ENCODE results near the gene ZNF729. TPM values are rescaled to one million over a fixed set of nuclear protein-coding genes. Genes with fewer than 3 reads are reported as not detected.

Gene ZNF729
- total RNA-seq: not detected in 2 replicates

DNA sequence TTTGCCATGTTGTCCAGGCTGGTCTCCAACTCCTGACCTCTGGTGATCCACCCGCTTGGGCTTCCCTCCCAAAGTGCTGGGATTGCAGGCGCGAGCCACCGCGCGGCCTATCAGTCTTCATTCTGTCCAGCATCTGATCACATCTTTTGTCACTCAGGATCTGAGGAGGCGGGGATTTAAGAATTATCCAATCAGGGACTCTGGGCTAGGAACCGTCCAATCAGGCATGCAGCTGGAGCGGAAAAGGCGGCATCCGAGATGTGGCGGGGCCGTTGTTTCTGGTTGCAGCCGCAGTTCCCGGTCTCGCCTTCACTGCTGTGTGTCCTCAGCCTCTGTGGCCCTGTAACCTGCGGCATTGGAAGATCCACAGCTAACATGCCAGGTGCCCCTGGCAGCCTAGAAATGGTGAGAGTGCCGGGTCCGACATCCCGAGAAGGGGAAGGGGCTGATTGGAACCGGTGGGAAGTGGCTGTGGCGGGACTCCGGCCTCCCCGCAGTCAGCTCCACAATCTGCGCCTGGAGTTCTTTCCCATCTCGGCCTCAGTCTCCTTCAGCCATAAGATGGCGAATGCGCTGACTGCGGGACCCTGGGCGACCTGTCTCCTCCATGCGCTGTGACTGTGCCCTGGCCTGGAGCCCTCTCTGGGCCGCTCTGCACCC lies at the start of gene ZNF729:
TSS of gene ZNF729 (plus strand) at position 291 of the 660 bp plus-strand sequence. CDS start at position 376, 85 bp downstream.
- H3K36me3 ChIP-seq (ENCODE audit: control insufficient read depth, insufficient read depth, low read length): no peaks in the 10 kb centered on the region
- FAIRE-seq (no peak), DNase-seq (ENCODE audit: low read depth) (no peak)
- no peak within 1 kb of the TSS for H3K4me3 ChIP-seq (ENCODE audit: low read depth, low read length)
- no peak for TF ChIP-seq CTCF (IDR thresholded peaks at IDR 0.05; ENCODE audit: insufficient read depth, low read length, severe bottlenecking)
- no peaks in the 10 kb centered on the region for H3K27me3 ChIP-seq (ENCODE audit: control insufficient read depth, insufficient read depth, low read length)

DNA sequence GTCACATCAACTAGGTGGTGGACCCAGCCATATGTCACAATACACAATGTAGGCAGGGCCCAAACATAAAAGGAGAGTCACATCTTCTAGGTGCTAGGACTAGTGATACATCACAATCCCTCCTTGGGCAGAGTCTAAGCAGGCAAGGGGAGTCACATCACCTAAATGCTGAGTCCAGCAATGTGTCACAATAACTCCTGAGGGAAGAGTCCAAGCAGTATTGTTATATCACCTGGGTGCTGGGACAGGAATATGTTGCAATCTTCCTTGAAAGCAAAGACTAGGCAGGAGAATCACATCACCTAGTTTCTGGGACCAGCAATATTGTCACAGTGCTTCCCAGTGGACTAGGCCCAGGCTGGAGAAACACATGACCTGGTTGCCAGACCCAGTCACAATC lies 29.4 kb upstream of the ZNF729 start:
- no peak for TF ChIP-seq CTCF (IDR thresholded peaks at IDR 0.05; ENCODE audit: insufficient read depth, low read length, severe bottlenecking)
- DNase-seq (ENCODE audit: low read depth) (no peak), FAIRE-seq (no peak)
- H3K27me3 ChIP-seq (ENCODE audit: control insufficient read depth, insufficient read depth, low read length): no peaks in the 10 kb centered on the region
- H3K4me3 ChIP-seq (ENCODE audit: low read depth, low read length): no peak overlapping the region
- no peaks in the 10 kb centered on the region for H3K36me3 ChIP-seq (ENCODE audit: control insufficient read depth, insufficient read depth, low read length)

DNA sequence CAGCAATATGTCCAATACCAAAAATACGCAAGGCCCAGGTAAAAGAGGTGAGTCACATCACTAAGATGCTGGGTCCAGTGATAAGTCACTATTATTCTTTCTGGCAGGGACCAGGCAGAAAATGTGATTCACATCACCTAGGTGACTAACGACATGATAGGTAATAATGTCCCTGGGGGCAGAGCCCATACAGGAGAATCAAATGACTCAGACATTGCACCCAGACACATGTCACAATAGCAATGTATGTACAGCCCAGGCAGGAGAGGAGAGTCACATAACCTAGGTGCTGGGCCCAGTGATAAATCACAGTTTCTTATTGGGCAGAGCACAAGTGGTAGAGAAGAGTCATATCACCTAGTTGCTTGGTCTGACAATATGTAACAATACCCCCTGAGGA lies 28.9 kb upstream of the ZNF729 start:
- FAIRE-seq: no peak
- no peaks in the 10 kb centered on the region for H3K36me3 ChIP-seq (ENCODE audit: control insufficient read depth, insufficient read depth, low read length)

GRCh38 chr19:22257916-22258315 lies 28.3 kb upstream of the ZNF729 start:
- DNase-seq (ENCODE audit: low read depth) (no peak), FAIRE-seq (no peak)

More for the DNA sequence above, 28.9 kb upstream of the ZNF729 start:
- no peak for TF ChIP-seq CTCF (IDR thresholded peaks at IDR 0.05; ENCODE audit: insufficient read depth, low read length, severe bottlenecking)
- DNase-seq (ENCODE audit: low read depth): peak; percentile 6
- no peaks in the 10 kb centered on the region for H3K27me3 ChIP-seq (ENCODE audit: control insufficient read depth, insufficient read depth, low read length)
- no peak overlapping the region for H3K4me3 ChIP-seq (ENCODE audit: low read depth, low read length)

GRCh38 chr19:22260499-22260898 lies 25.7 kb upstream of the ZNF729 start:
- Histone ChIP-seq H3K36me3 (ENCODE audit: control insufficient read depth, insufficient read depth, low read length) (no peaks in the 10 kb centered on the region), H3K27me3 (ENCODE audit: control insufficient read depth, insufficient read depth, low read length) (no peaks in the 10 kb centered on the region), H3K4me3 (ENCODE audit: low read depth, low read length) (no peak overlapping the region)
- FAIRE-seq (no peak), DNase-seq (ENCODE audit: low read depth) (no peak)
- TF ChIP-seq CTCF (IDR thresholded peaks at IDR 0.05; ENCODE audit: insufficient read depth, low read length, severe bottlenecking): no peak

More at GRCh38 chr19:22257916-22258315, 28.3 kb upstream of the ZNF729 start:
- no peak for TF ChIP-seq CTCF (IDR thresholded peaks at IDR 0.05; ENCODE audit: insufficient read depth, low read length, severe bottlenecking)
- Histone ChIP-seq H3K36me3 (ENCODE audit: control insufficient read depth, insufficient read depth, low read length) (no peaks in the 10 kb centered on the region), H3K27me3 (ENCODE audit: control insufficient read depth, insufficient read depth, low read length) (no peaks in the 10 kb centered on the region), H3K4me3 (ENCODE audit: low read depth, low read length) (no peak overlapping the region)

DNA sequence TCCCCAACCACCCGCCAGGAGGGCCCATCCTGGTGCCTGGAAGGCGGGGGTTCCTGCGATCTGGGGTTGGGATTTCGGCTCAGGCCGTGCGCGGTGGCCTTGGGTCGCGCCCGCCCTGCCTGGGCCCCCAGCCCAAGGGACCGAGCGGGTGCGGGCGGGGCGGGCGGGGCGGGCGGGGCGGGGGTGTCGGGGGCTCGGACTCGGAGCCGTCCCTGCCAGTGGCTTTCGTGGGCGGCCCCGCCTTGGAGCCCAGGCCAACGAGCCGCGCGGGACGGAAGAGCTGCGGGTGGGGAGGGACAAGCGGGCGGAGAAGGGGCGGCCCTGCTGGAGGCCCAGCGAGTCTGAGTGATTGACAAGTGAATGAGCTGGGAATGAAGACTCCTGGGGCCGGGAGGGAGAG lies 24.6 kb upstream of the ZNF729 start:
- H3K36me3 ChIP-seq (ENCODE audit: control insufficient read depth, insufficient read depth, low read length): no peaks in the 10 kb centered on the region
- DNase-seq (ENCODE audit: low read depth) (no peak), FAIRE-seq (no peak)
- H3K4me3 ChIP-seq (ENCODE audit: low read depth, low read length): no peak overlapping the region
- no peak for TF ChIP-seq CTCF (IDR thresholded peaks at IDR 0.05; ENCODE audit: insufficient read depth, low read length, severe bottlenecking)
- no peaks in the 10 kb centered on the region for H3K27me3 ChIP-seq (ENCODE audit: control insufficient read depth, insufficient read depth, low read length)
